ENCODE data around the gene IFT20. TPM values are rescaled to one million over a fixed set of nuclear protein-coding genes. Genes with fewer than 3 reads are reported as not detected.

Gene IFT20
- total and polyA plus RNA-seq, 10 donors, result 28.4 to 52.8 (median 45.6) TPM

GRCh38 chr17:28279411-28279810, 55.9 kb downstream of the IFT20 start:
- WGBS, 5 donors, result 78 to 89% (median 82%) methylated on average over 6 of the region's 6 CpGs
- intact Hi-C loops (cut with DNase I; ENCODE audit: low total_unique reads), result no loop called here
- DNase-seq, result no peak
- TF ChIP-seq CTCF (IDR thresholded peaks at IDR 0.05 in 8 of 11, conservative IDR thresholded peaks at IDR 0.05 in 3 of 11) (no peak), POLR2A (IDR thresholded peaks at IDR 0.05) (no peak), POLR2AphosphoS5 (IDR thresholded peaks at IDR 0.05) (no peak)
- no peak overlapping the region for H3K4me3 ChIP-seq
- H3K9me3 ChIP-seq, result no peaks in the 10 kb centered on the region
- H3K27ac ChIP-seq, result no peak overlapping the region
- peaks cover 0 to 18% (median 13%) of the 10 kb centered on the region in 6 donors for H3K4me1 ChIP-seq
- no peaks in the 10 kb centered on the region for H3K36me3 ChIP-seq
- peaks cover 0 to 57% (median 7%) of the 10 kb centered on the region in 7 donors for H3K27me3 ChIP-seq (replicated peaks in 1 of 7)

Small RNAs within 50 kb of the gene (microRNA-seq; reads per million reads assigned to microRNA genes)
- 0.85 to 4.0 (median 2.1) reads per million in 3 donors for gene MIR4723

Other genes with a start within 250 kb of the IFT20 start
- gene TMEM97, start 16.3 kb downstream of the IFT20 start, total RNA-seq, result 1 to 10 TPM; 3.1 to 7.3 (median 5.8) TPM
- gene TMEM97, start 16.3 kb downstream of the IFT20 start, polyA plus RNA-seq, result 1 to 10 TPM; 1.5 to 3.2 (median 2.0) TPM
- 100 to 1,000 TPM in 4 of 7 donors, 10 to 100 TPM in 3; 83.8 to 154 (median 108) TPM for gene TNFAIP1, start 289 bp upstream of the IFT20 start, total RNA-seq
- 10 to 100 TPM; 15.2 to 34.2 (median 16.3) TPM for gene TNFAIP1, start 289 bp upstream of the IFT20 start, polyA plus RNA-seq
- gene POLDIP2, start 22.1 kb upstream of the IFT20 start, total RNA-seq, result 10 to 100 TPM; 45.6 to 62.6 (median 49.0) TPM
- 10 to 100 TPM; 27.8 to 47.1 (median 38.7) TPM for gene POLDIP2, start 22.1 kb upstream of the IFT20 start, polyA plus RNA-seq
- not detected for gene SEBOX, start 29.7 kb upstream of the IFT20 start, total RNA-seq
- not detected for gene SEBOX, start 29.7 kb upstream of the IFT20 start, polyA plus RNA-seq
- gene VTN, start 34.8 kb upstream of the IFT20 start, total RNA-seq, result 1 to 10 TPM in 4 of 7 donors, under 1 TPM in 3; 0.84 to 4.0 (median 1.7) TPM
- 1 to 10 TPM; 1.2 to 1.8 (median 1.4) TPM for gene VTN, start 34.8 kb upstream of the IFT20 start, polyA plus RNA-seq
- 10 to 100 TPM; 25.9 to 48.7 (median 39.9) TPM for gene SARM1, start 36.2 kb upstream of the IFT20 start, total RNA-seq
- 10 to 100 TPM in 1 of 3 donors, 1 to 10 TPM in 2; 4.7 to 17.1 (median 6.3) TPM for gene SARM1, start 36.2 kb upstream of the IFT20 start, polyA plus RNA-seq
- gene SLC46A1, start 70.7 kb upstream of the IFT20 start, total RNA-seq, result 10 to 100 TPM; 18.9 to 28.9 (median 24.6) TPM
- gene SLC46A1, start 70.7 kb upstream of the IFT20 start, polyA plus RNA-seq, result 1 to 10 TPM; 2.1 to 4.8 (median 2.3) TPM
- gene SLC13A2, start 138.2 kb upstream of the IFT20 start, total RNA-seq, result not detected
- under 1 TPM in 1 of 3 donors, not detected in 2; 0.03 TPM for gene SLC13A2, start 138.2 kb upstream of the IFT20 start, polyA plus RNA-seq
- gene FOXN1, start 170.9 kb upstream of the IFT20 start, total RNA-seq, result not detected
- gene FOXN1, start 170.9 kb upstream of the IFT20 start, polyA plus RNA-seq, result not detected
- gene UNC119, start 217.2 kb upstream of the IFT20 start, total RNA-seq, result 10 to 100 TPM; 41.5 to 76.0 (median 65.7) TPM
- 10 to 100 TPM; 52.9 to 68.6 (median 59.1) TPM for gene UNC119, start 217.2 kb upstream of the IFT20 start, polyA plus RNA-seq
- 10 to 100 TPM; 43.7 to 77.6 (median 56.4) TPM for gene PIGS, start 236.1 kb upstream of the IFT20 start, total RNA-seq
- gene PIGS, start 236.1 kb upstream of the IFT20 start, polyA plus RNA-seq, result 10 to 100 TPM; 13.3 to 21.4 (median 17.6) TPM
- gene ALDOC, start 241.4 kb upstream of the IFT20 start, total RNA-seq, result 10 to 100 TPM; 18.1 to 64.4 (median 40.3) TPM
- 10 to 100 TPM; 16.9 to 24.8 (median 19.1) TPM for gene ALDOC, start 241.4 kb upstream of the IFT20 start, polyA plus RNA-seq